Keratinocyte (primary cell): ENCODE measurements around the gene FRY. TPM values are rescaled to one million over a fixed set of nuclear protein-coding genes. Genes with fewer than 3 reads are reported as not detected.

ENCODE experiments used
- DNase-seq: peaks from one replicate; pipeline ENCODE4 v3.0.0-alpha.2; 2011; ENCODE audit warnings: low read depth, missing footprints, low spot score
- FAIRE-seq: peaks from 2 replicates; lab custom pipeline; 2011; peaks lifted over from hg19 to GRCh38; lab: Jason Lieb, UNC
- H2AFZ ChIP-seq: 2 replicates; pipeline ENCODE4 v1.6.0; 2012; ENCODE audit warnings: low read length, control low read depth, inconsistent platforms; ENCODE audit not compliant: control insufficient read depth
- H3K27ac ChIP-seq: 2 replicates; pipeline ENCODE4 v1.5.1; 2011; ENCODE audit warnings: low read length; ENCODE audit not compliant: control insufficient read depth, insufficient read depth
- H3K27me3 ChIP-seq: 3 replicates; pipeline ENCODE4 v1.6.0; 2011; ENCODE audit warnings: low read length; ENCODE audit not compliant: control insufficient read depth, insufficient read depth; ENCODE audit errors: extremely low read depth
- H3K36me3 ChIP-seq, 2 experiments: 2 replicates in 1 of 2; 3 replicates in 1 of 2; pipeline ENCODE4 v1.5.1; 2011; ENCODE audit warnings: low read length in 2 of 2, mild to moderate bottlenecking in 1 of 2; ENCODE audit not compliant: control insufficient read depth in 2 of 2, insufficient read depth in 2 of 2; ENCODE audit errors: extremely low read depth in 1 of 2
- H3K4me1 ChIP-seq: 3 replicates; pipeline ENCODE4 v1.5.1; 2011; ENCODE audit warnings: low read length; ENCODE audit not compliant: control insufficient read depth, insufficient read depth; ENCODE audit errors: extremely low read depth
- H3K4me2 ChIP-seq: 3 replicates; pipeline ENCODE4 v1.6.0; 2011; ENCODE audit warnings: low read depth, low read length; ENCODE audit not compliant: control insufficient read depth, insufficient read depth; ENCODE audit errors: extremely low read depth
- H3K4me3 ChIP-seq, 3 experiments: fragments of 200-600 bp in 1 of 3; sonication (generic) in 1 of 3; 2 replicates in 2 of 3; 3 replicates in 1 of 3; pipeline ENCODE4 v1.5.1; 2011 to 2016; ENCODE audit warnings: low read length in 3 of 3, mild to moderate bottlenecking in 3 of 3, control low read depth in 2 of 3, inconsistent platforms in 1 of 3, low read depth in 1 of 3, mixed read lengths in 1 of 3, mixed run types in 1 of 3, moderate library complexity in 1 of 3; ENCODE audit not compliant: control insufficient read depth in 2 of 3, insufficient read depth in 2 of 3; ENCODE audit errors: extremely low read depth in 1 of 3
- H3K79me2 ChIP-seq: 2 replicates; pipeline ENCODE4 v1.6.0; 2012; ENCODE audit warnings: low read length; ENCODE audit not compliant: control insufficient read depth, insufficient read depth
- H3K9ac ChIP-seq: 3 replicates; pipeline ENCODE4 v1.6.0; 2011; ENCODE audit warnings: low read length; ENCODE audit not compliant: control insufficient read depth, insufficient read depth; ENCODE audit errors: extremely low read depth
- H3K9me1 ChIP-seq: 3 replicates; pipeline ENCODE4 v1.6.0; 2011; ENCODE audit warnings: low read length; ENCODE audit not compliant: control insufficient read depth, insufficient read depth; ENCODE audit errors: extremely low read depth
- H3K9me3 ChIP-seq: 2 replicates; pipeline ENCODE4 v1.5.1; 2012; ENCODE audit warnings: low read depth, low read length; ENCODE audit not compliant: control insufficient read depth
- H4K20me1 ChIP-seq: 3 replicates; pipeline ENCODE4 v1.6.0; 2011; ENCODE audit warnings: low read length; ENCODE audit not compliant: control insufficient read depth, insufficient read depth; ENCODE audit errors: extremely low read depth
- EZH2 ChIP-seq: IDR thresholded peaks from one replicate; pipeline ENCODE4 v1.6.1; 2012; ENCODE audit warnings: inconsistent platforms, mild to moderate bottlenecking, low read length, moderate library complexity
- dilution Hi-C: fragments of 300-500 bp; cut with MboI; formaldehyde crosslinking; loops from one replicate; pipeline ENCODE4 v1.7.0; 2020; ENCODE audit warnings: low sequenced_read_pairs; ENCODE audit not compliant: extremely low pct_ligation_motif_present
- polyA plus RNA-seq, 5 experiments: library from polyadenylated mRNA; depleted of rRNA in 3 of 5; stranded (reverse) in 3 of 5; stranded (forward) in 1 of 5; unstranded in 1 of 5; fragments of >200 nt; gene quantifications; 1 replicate in 1 of 5; 2 replicates in 3 of 5; 3 replicates in 1 of 5; pipeline versions ENCODE4 v1.2.1 to v1.2.3, GENCODE V29; 2011 to 2012; ENCODE audit warnings: missing spikeins in 2 of 5, low read depth in 1 of 5, low replicate concordance in 1 of 5
- TF ChIP-seq, protein P1 (sequence below), 3 experiments: IDR thresholded peaks in 1 of 3; conservative IDR thresholded peaks in 1 of 3; optimal IDR thresholded peaks in 1 of 3; 2 replicates in 2 of 3; 3 replicates in 1 of 3; pipeline versions ENCODE3 to v1.5.1; 2011; ENCODE audit warnings: low read length in 3 of 3, mild to moderate bottlenecking in 3 of 3, moderate library complexity in 2 of 3, control low read depth in 1 of 3, inconsistent platforms in 1 of 3; ENCODE audit not compliant: insufficient read depth in 2 of 3; ENCODE audit errors: extremely low read depth in 1 of 3

FRY gene
- polyA plus RNA-seq, 1 donor (not counting 4 experiments of a cell fraction or from before 2014, with no cell fraction given), result 0.80 TPM

DNA sequence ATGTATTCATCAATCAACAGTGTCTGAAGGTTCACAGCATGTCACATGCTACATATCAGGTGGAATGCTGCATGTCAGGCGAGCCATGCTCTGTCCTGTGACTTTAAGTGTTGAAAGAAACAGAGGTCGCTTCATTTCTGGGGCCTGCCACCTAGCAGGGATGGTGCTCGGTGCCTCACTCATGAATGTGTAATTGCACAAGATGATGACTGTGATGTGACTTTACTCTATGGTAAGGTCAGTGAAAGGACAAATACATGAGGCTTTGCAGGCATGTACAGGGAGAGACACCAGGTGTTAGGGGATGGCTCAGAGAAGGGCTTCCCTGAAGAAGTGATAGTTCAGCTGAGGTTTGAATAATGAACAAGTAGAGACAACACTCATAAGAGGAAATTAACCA, 66.7 kb downstream of the FRY start:
- Histone ChIP-seq H2AFZ (no peak overlapping the region), H3K79me2 (no peaks in the 10 kb centered on the region), H4K20me1 (no peaks in the 10 kb centered on the region), H3K27me3 (no peaks in the 10 kb centered on the region), H3K4me3 (no peak overlapping the region), H3K9ac (no peak overlapping the region), H3K4me2 (no peak overlapping the region), H3K27ac (no peak overlapping the region), H3K36me3 (no peaks in the 10 kb centered on the region), H3K9me1 (no peaks in the 10 kb centered on the region), H3K4me1 (no peaks in the 10 kb centered on the region), H3K9me3 (no peaks in the 10 kb centered on the region)
- TF ChIP-seq EZH2, result no peak
- TF ChIP-seq, protein P1, sequence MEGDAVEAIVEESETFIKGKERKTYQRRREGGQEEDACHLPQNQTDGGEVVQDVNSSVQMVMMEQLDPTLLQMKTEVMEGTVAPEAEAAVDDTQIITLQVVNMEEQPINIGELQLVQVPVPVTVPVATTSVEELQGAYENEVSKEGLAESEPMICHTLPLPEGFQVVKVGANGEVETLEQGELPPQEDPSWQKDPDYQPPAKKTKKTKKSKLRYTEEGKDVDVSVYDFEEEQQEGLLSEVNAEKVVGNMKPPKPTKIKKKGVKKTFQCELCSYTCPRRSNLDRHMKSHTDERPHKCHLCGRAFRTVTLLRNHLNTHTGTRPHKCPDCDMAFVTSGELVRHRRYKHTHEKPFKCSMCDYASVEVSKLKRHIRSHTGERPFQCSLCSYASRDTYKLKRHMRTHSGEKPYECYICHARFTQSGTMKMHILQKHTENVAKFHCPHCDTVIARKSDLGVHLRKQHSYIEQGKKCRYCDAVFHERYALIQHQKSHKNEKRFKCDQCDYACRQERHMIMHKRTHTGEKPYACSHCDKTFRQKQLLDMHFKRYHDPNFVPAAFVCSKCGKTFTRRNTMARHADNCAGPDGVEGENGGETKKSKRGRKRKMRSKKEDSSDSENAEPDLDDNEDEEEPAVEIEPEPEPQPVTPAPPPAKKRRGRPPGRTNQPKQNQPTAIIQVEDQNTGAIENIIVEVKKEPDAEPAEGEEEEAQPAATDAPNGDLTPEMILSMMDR (optimal IDR thresholded peaks at IDR 0.05 in 1 of 3, IDR thresholded peaks at IDR 0.05 in 1 of 3, conservative IDR thresholded peaks at IDR 0.05 in 1 of 3; ENCODE audit: extremely low read depth in 1 of 3, insufficient read depth in 2 of 3, low read length in 3 of 3), result no peak
- DNase-seq (no peak), FAIRE-seq (no peak)
- dilution Hi-C loops, result no loop called here

DNA sequence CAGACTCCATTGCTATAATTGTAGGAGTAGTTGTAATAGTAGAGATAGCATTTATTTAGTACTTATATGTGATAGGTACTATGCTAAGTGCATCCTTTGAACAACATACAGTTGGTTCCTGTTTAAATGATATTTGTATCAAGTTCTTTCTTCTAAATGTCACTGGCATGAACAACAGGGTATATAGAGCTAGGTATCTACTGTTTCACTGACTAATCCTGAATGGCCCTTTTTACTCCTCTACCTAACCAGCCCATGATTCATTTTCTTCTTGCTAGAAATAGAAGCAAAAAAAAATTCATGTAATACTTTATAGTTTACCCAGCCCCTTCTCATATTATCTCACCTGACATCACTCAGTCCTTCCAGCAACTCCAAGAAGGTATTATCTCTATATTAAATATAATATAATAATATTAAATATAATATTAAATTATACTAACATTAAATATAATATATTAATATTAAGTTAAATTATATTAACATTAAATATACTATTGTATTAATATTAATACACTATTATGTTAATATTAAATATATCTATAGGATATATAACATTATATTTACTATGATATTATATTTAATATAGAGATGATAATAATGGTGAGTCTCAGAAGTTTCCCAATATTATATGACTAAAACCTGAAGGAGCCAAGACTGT, 74.2 kb downstream of the FRY start:
- Histone ChIP-seq H3K9ac (no peak overlapping the region), H4K20me1 (no peaks in the 10 kb centered on the region), H3K4me3 (no peak overlapping the region), H3K36me3 (no peaks in the 10 kb centered on the region), H3K4me2 (no peak overlapping the region), H2AFZ (no peak overlapping the region), H3K79me2 (no peaks in the 10 kb centered on the region), H3K27ac (no peak overlapping the region), H3K27me3 (no peaks in the 10 kb centered on the region), H3K4me1 (no peaks in the 10 kb centered on the region), H3K9me3 (no peaks in the 10 kb centered on the region), H3K9me1 (no peaks in the 10 kb centered on the region)
- TF ChIP-seq, protein P1 (optimal IDR thresholded peaks at IDR 0.05 in 1 of 3, IDR thresholded peaks at IDR 0.05 in 1 of 3, conservative IDR thresholded peaks at IDR 0.05 in 1 of 3; ENCODE audit: extremely low read depth in 1 of 3, insufficient read depth in 2 of 3, low read length in 3 of 3), result no peak
- TF ChIP-seq EZH2, result no peak
- DNase-seq (no peak), FAIRE-seq (no peak)
- dilution Hi-C loops, result no loop called here
